Hematopoietic multipotent progenitor cell treated with erythropoietin and hydrocortisone succinate and interleukin-3 and kit ligand, for 4 days (in vitro differentiated cells): ENCODE measurements around the gene NR3C1.

Source experiments
- DNase-seq: peaks from one replicate; pipeline ENCODE4 v3.0.0-alpha.2; 2015

NR3C1 gene

GRCh38 chr5:143228597-143229293 lies 174.7 kb downstream of the NR3C1 start:
- DNase-seq = no peak
